HG02938 (cell line): Measurements from ENCODE around the gene ATP8B3.
"Not testable (repeated sequence)": the region's sequence is repeated elsewhere in the genome, so short reads cannot be mapped to it uniquely, and the experiment has no call there.

Experiments used
- ATAC-seq: cut with Tn5 transposase; IDR thresholded peaks from one replicate; pipeline ENCODE4 v1.9.1; 2021; ENCODE audit warnings: mild to moderate bottlenecking, moderate library complexity; ENCODE audit not compliant: unreplicated experiment

ATP8B3 gene

DNA sequence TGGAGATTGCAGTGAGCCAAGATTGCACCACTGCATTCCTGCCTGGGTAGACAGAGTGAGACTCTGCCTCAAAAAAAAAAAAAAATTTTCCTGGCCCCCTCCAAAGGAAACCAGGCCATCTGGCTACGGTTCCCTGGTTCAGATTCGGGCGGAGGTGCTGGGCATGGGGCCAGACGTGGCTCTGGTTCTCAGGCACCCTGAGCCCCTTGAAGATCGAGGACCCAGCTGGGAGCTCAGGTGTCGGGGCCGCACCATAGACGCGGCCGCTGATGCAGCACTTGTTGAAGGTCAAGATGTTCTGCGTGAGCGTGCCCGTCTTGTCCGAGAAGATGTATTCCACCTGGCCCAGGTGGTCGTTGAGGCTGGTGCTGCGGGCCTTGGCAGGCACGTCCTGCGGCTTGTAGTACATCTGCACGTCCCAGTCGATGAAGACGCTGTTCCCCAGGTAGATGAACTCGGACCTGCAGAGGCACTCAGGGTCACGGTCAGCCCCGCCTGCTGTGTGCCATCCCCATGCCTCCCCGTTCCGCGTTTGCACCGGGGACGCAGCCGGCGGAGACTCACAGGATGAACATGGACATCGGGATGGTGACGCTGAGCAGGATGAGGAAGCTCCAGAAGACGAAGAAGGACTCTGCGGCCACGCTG, 12.3 kb downstream of the ATP8B3 start:
- no peak for ATAC-seq

DNA sequence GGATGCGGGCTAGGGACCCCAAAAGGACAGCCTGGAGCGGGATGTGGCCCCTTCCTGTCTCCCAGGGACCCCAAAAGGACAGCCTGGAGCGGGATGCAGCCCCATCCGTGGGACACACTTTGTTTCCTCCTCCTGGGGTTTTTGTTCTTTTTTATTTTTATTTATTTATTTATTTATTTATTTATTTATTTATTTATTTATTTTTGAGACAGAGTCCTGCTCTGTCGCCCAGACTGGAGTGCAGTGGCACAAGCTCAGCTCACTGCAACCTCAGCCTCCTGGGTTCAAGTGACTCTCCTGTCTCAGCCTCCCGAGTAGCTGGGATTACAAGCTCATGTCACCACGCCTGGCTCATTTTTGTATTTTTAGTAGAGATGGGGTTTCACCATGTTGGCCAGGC, 14.8 kb downstream of the ATP8B3 start:
- not testable (repeated sequence) for ATAC-seq

DNA sequence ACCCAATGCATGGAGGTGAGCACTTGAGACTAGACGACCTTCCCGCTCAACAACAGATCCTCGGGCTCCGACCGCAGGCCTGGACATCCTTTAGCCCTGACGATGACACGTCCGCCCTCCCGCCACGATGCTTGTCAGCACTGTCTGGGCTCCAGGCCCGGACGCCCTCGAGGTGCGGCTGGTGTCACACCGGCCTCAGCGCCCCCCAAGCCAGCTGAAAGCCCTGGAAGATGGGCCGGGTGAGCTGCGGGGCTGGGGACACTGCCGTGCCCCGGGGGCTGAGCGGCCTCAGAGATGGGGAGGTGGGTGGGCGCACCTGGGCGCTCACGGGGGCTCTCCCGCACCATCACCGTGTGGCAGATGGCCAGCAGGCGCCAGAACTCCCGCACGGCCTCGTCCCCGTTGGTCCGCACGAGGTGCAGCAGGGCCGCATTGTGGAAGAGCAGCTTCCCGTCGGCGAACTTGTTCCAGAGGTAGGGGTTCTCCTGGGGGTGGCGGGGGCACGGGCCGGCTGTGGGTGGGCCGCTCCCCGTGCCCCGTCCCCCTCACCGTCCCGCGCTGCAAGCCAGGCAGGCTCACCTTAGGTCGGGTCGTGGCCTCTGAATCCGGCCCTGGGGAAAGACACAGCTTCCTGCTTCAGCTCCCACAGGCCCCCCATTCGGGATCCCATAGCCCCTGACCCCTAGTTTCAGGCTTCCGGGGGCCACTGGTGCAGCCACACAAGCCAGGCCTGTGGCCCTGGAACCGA, 15.5 kb downstream of the ATP8B3 start:
- no peak for ATAC-seq

DNA sequence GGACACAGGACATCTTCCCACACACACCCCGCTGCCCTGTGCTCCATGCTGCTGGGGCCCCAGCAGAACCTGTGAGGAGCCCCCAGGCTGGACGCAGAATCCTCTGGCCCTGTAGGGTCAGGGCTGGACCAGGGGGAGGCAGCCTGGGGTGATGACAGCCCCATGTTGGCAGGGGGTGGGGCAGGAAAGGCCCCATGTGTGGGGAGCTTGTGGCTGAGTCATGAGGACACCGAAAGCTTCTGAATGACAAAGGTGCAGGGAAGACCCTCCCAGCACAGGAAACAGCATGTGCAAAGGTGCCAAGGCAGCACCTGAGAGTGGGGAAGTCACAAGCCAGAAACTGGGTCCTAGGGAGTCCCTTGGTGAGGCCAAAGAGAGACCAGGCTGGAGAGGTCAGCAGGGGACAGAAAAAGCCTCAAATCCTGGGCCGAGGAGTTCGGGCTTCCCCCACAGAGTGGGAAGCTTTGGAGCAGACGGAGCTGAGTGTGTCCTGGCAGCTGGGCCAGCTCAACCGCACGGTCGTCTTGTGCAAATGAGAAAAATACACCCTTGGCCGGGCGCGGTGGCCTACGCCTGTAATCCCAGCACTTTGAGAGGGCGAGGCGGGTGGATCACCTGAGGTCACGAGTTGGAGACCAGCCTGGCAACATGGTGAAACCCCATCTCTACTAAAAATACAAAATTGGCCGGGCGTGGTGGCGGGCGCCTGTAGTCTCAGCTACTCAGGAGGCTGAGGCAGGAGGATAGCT, 17.5 kb downstream of the ATP8B3 start:
- ATAC-seq, result no peak

DNA sequence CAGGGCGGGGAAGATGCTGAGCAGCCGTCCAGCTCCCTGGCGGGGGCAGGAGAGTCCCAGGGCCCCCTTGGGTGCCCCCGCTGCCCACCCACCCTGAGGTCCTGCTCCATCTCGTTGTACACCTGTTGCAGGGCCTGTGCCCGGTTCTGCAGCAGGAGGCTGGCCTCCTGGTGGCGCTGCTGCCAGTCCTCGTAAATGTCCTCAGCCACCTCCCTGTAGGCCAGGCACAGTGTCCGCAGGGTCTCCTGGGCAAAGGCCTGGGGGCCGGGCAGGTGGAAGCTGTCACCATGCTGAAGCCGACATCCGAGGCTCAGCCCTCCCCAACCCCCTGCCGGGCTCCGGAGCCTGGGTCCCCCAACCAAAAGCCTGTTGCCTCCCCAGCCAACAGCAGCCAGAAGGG, 20.2 kb downstream of the ATP8B3 start:
- ATAC-seq, result no peak

DNA sequence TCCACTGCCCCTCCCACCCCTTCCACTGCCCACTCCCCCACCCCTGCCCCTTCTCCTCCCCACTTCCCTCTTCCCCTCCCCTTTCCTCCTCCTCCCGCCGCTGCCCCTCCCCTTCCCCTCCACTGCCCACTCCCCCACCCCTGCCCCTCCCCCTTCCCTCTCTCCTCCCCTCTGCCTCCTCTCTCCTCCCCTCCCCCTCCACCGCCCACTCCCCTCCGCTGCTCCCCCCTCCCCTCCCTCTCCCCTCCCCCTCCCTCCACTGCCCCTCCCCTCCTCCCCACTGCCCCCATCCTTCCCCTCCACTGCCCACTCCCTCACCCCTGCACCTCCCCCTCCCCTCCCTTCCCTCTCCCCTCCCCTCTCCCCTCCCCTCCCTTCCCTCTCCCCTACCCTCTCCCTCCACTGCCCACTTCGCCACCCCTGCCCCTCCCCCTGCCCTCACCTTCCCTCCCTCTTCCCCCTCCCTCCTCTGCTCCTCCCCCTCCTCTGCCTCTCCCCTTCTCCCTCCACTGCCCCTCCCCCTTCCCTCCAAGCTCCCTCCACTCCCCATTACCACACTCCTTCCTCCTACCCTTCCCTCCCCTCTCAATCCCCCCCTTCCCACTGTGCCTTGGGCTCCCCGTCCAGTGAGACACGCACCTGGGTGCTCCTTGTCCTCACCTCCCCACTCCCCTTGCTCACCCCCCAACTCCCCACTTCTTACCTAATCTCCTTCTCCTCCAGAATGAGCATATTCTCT, 21.9 kb downstream of the ATP8B3 start:
- no peak for ATAC-seq

DNA sequence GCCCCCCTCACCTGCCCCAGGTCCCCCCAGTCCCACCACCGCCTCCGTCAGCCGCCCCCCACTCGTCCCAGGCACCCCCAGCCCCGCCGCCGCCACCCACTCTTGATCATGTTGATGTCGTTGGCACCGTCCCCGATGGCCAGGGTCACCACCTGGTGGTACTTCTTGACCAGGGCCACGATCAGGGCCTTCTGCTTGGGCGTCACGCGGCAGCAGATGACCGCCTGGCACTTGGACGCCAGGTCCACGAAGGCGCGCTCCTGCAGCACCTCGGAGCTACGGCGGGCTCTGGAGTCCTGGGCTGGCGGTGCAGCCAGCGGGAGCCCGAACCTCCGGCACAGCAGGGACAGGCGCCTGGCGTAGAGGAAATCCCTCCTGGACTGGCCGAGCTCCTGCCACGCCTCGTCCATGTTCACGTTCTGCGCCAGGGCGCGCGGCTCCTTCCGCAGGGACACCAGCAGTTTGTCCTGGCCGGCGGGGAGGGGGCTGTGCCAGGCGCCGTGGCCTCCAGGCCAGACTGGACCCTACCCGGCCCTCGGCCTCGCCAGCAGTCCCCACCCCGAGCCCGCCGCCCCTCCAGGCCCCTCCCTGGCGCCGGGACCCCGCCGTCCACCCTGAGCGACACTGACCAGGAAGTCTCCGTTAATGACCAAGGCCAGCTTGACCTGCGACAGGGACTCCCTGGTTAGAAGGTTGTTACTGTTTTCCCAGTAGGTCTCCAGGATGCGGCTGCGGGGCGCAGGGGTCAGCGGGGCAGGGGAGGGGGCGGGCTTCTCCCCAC, 22.6 kb downstream of the ATP8B3 start:
- no peak for ATAC-seq

DNA sequence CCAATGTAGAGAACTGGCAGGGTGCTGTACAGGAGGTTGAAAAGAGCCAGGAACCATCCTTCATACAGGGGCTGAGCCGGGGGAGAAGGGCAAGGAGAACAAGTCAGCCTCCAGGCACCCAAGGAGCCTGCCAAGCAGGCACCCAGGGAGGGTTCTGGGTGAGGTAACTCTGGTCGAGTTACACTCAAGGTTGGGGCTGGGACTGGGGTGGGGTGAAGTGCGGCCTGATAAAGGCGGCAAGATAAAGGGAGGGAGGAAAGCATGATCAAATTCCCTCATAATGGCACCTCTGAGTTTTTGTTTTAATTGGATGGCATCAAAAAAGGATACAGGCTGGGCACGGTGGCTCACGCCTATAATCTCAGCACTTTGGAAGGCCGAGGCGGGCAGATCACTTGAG, 25.0 kb downstream of the ATP8B3 start:
- no peak for ATAC-seq

DNA sequence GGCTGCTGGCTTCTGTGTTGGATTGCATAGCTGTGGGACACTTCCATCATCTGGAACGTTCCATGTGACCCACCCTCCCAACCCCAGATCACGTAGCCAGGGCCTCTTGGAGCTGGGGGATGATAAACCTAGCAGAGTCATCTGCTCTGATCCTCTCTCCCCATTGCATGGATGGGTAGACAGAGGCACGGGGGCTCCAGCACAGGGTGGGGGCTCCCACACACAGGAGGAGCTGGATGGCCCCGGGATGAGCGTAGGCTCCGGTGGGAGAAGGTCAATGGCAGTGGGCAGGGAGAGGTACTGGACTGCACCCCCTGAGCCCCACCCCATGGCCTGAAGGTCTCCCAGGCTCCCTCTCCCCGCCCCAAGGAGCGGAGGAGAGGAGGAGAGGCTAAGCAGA, 25.4 kb downstream of the ATP8B3 start:
- no peak for ATAC-seq

DNA sequence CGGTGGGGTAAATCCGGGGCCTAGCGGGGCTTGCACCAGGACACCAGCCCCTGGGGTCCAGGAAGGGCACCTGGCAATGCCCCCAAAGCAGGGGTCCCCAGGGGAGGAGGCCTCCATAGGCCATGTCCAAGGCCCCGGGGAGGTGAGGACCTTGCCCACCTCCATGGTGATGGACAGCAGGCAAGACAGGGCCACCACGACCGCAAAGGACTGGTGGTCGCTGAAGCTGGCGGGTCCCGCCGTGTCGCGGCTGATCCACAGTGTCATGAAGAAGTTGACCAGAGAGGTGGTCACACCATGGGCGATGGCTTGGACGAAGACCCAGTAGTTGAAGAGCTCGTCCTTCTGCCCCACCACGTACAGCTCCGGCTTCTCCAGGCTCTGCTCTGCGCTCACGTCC, 26.8 kb downstream of the ATP8B3 start:
- ATAC-seq, result no peak

DNA sequence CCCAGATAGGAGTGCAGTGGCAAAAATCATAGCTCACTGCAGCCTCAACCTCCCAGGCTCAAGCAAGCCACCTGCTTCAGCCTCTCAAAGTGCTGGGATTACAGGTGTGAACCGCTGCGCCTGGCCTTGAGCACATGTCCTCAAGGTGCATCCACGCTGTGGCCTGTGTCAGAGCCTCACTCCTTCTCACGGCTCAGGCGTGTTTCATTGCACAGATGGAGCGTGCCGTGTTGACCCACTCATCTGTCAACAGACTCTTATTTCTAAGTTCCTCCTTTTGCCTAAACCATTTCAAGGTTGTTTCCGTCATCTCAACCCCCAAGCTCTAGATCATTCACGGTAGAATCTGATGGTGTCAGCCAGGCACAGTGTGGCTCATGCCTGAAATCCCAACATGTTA, 28.2 kb downstream of the ATP8B3 start:
- ATAC-seq, result no peak

DNA sequence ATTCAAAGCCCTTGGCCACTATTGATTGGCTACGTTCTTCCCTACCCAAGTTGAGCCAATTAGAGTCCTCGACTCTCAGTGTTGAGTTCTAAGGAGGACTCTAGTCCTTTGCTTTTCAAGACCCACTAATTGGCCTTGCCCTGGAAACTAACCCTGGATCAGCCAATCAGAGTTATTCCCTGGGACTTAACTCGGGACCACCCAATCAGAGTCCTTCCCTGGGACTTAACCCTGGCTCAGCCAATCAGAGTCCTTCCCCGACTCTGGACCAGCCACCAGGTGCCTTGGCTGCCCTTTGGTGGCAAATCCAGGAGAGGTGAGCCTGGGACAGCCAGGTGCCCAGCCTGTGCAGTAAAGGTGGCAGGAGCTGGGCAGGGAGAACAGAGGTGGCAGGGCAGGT, 28.7 kb downstream of the ATP8B3 start:
- no peak for ATAC-seq

DNA sequence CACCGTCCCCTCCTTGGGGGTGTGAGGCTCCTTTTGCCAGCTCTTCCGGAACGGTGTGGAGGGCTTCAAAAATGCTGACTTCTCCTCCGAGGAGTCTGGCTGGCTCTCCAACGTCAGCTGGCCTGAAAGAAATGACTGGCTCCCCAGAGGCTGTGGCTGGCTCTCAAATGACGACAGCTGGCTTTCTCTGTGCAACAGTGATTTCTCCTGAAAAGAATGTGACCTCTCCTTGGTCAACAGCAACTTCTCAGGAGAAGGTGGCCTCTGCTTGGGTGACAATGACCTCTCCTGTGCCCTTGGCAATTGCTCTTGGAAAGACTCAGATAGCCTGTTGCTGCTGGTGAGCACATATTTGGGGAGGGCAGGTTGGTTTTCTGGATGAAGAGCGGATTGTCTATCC, 29.6 kb downstream of the ATP8B3 start:
- no peak for ATAC-seq

DNA sequence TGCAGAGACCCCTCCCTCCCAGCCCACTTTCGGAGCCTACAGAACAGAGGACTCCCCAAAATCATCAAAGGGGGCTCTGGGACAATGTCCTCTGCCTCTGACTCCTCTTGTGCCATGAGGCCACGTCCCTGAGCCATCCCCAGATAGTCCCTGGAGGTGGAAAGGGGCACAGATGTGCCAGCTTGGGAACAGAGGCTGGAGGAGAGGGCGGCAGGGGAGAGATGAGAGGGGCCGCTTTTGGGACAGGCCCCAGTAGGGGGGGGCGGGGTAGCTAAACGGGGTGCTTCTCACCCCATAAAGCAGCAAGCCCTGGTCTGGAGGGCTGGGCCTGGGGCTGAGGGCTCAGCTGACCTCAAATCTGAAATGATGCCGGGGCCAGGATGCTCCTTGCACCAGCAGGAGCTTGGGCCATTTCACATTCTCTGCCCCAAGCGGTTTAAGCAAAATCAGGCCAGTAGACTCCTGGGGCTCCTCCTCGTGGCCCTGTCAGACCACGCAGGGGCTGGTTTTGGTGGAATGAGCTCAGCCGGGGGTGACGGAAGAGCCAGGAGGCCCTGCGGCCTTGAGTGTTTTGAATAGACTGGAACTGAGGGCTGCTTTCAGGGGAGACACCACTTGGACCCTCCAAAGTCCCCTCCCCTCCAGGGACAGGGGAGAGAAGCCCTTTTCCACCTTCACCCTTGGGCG, 31.7 kb downstream of the ATP8B3 start:
- ATAC-seq, result no peak

DNA sequence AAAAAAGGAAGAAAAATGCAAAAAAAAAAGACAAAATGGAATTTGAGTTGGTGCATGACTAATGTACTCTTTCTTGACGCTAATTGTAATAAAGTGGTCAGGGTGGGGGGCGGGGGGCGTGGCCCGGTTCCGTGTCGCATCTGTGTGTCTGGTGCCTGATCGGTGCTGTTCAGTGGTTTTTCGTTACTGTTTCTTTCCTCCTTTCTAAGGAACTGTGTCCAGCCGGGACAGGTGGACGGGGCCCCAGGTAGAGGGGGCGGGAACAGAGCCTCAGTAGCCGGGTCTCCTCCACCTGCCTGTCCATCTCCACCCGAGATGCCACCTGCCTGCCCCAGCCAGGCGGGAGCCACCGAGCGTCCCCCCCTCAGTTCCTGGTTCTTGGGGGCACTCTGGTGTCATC, 32.5 kb downstream of the ATP8B3 start:
- no peak for ATAC-seq

DNA sequence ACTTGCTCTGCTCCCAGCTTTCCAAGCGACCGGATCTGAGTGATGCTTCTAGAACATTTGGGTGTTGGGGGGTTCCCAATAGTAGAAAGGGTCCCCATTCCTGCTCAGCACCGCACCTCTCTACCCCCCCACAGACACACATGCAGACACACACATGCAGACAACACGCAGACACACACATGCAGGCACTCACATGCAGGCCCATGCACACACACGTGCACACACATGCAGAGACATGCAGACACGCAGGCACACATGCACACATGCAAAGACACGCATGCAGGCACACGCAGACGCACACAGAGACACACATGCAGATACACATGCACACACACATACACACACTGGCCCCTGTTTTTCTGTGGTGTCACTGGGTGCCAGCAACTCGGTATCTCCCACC, 34.9 kb downstream of the ATP8B3 start:
- no peak for ATAC-seq

DNA sequence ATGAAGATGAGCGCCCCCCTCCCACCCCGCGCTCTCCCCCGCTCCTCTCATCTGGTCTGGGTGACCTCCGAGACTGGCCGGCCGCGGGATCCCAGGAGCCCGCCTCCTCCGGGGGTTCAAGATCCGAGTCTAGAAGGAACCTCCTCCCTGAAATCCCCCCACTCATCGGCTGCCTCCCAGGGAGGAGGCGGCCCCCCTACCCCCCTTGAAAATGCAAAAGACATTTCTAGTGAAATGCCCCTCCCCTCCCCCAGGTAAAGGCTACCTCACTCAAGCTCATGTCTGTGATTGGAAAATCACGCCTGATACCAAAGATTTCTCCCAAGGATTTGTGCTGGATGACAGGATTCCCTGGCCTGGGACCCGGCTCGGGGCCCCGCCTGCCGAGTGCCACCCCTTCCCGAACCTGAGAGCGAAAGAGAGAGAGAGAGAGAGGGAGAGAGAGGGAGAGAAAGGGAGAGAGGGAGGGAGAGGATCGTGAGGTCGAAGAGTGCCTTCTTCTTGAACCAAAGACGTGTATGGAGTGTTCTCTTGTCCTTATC, 35.4 kb downstream of the ATP8B3 start:
- ATAC-seq, result no peak

DNA sequence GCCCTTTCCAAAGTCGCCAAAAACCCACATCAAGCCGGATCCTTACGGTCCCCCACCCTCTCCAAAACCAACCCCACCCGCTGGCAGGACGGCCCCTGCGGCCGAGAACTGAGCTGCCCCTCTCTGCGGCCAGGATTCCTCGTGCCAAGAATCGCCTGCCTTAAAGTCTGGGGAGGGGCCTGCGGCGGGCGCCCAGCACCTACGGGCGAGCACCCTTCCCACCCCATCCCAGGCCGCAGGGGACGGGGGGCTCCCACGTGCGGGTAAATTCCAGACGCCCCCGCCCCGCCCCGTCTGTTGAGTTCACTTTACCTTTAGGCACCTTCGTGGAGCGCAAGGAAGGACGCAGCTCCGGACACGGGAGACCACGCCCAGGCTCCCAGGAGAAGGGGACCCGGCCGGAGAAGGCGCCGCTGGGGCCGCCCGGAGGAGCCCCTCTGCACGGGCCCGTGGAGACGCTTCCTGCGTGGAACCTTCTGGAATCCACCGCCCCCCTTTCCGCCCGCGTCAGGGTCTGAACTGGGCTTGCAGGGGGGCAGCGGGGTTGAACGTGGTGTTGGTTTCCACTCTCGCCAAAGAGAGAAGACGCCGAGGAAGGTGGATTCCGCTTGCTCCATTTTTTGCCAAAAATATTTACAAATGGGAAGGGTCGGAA, 36.0 kb downstream of the ATP8B3 start:
- ATAC-seq, result no peak
